Subcutaneous abdominal adipose tissue (tissue), 5 donors: ENCODE measurements around the gene SAPCD1.

Source experiments
- H3K27ac ChIP-seq: one replicate; pipeline ENCODE4 v1.7.0; 2013; ENCODE audit warnings: low read depth, mild to moderate bottlenecking, inconsistent platforms, low read length, moderate library complexity
- H3K27me3 ChIP-seq, 5 donors: one replicate each; pipeline ENCODE4 v1.7.0; 2013; ENCODE audit warnings: low read length in 5 of 5, inconsistent platforms in 1 of 5; ENCODE audit not compliant: control insufficient read depth in 5 of 5, insufficient read depth in 4 of 5
- H3K36me3 ChIP-seq, 5 donors: one replicate each; pipeline ENCODE4 v1.7.0; 2013; ENCODE audit warnings: low read length in 5 of 5; ENCODE audit not compliant: control insufficient read depth in 5 of 5, insufficient read depth in 5 of 5
- H3K4me1 ChIP-seq, 5 donors: one replicate each; pipeline ENCODE4 v1.7.0; 2013; ENCODE audit warnings: low read length in 5 of 5, mild to moderate bottlenecking in 3 of 5, moderate library complexity in 1 of 5; ENCODE audit not compliant: control insufficient read depth in 5 of 5, insufficient read depth in 5 of 5
- H3K4me3 ChIP-seq, 5 donors: one replicate each; pipeline ENCODE4 v1.7.0; 2013; ENCODE audit warnings: low read length in 5 of 5, low read depth in 1 of 5
- H3K9ac ChIP-seq, 5 donors: one replicate each; pipeline ENCODE4 v1.7.0; 2013; ENCODE audit warnings: low read length in 5 of 5, mild to moderate bottlenecking in 4 of 5, moderate library complexity in 3 of 5
- H3K9me3 ChIP-seq, 5 donors: one replicate each; pipeline ENCODE4 v1.7.0; 2013; ENCODE audit warnings: low read length in 5 of 5; ENCODE audit not compliant: control insufficient read depth in 5 of 5
- donor health status: healthy.
- donor health status: healthy.
- donor health status: healthy.
- donor health status: healthy.
- donor health status: healthy.

Gene SAPCD1

GRCh38 chr6:31737315-31737990 lies 25.0 kb upstream of the SAPCD1 start:
- H3K4me1 ChIP-seq: peaks cover 9 to 87% (median 68%) of the 10 kb centered on the region in 5 donors
- peak overlapping the region in 3 of 5 donors; percentile 23 to 48 (median 42) for H3K9ac ChIP-seq
- H3K27ac ChIP-seq: peak overlapping the region; percentile 100
- no peaks in the 10 kb centered on the region for H3K9me3 ChIP-seq
- H3K36me3 ChIP-seq: peaks cover 0 to 19% (median 15%) of the 10 kb centered on the region in 5 donors
- peak overlapping the region in 4 of 5 donors; percentile 19 to 97 (median 88) for H3K4me3 ChIP-seq
- H3K27me3 ChIP-seq: no peaks in the 10 kb centered on the region

GRCh38 chr6:31737991-31738979 lies 24.2 kb upstream of the SAPCD1 start:
- H3K9me3 ChIP-seq: no peaks in the 10 kb centered on the region
- H3K27ac ChIP-seq: peak overlapping the region; percentile 100
- peaks cover 9 to 84% (median 64%) of the 10 kb centered on the region in 5 donors for H3K4me1 ChIP-seq
- peak overlapping the region in 4 of 5 donors; percentile 21 to 48 (median 34) for H3K9ac ChIP-seq
- H3K36me3 ChIP-seq: peaks cover 0 to 13% (median 10%) of the 10 kb centered on the region in 5 donors
- H3K4me3 ChIP-seq: peak overlapping the region in 4 of 5 donors; percentile 19 to 97 (median 32)
- H3K27me3 ChIP-seq: no peaks in the 10 kb centered on the region

- Histone ChIP-seq H3K27me3 (no peaks in the 10 kb centered on the region), H3K4me3 (peak within 1 kb of the TSS; percentile 80 to 94 (median 85)), H3K9ac (peak within 1 kb of the TSS; percentile 68 to 86 (median 76)), H3K27ac (peak within 1 kb of the TSS; percentile 49), H3K36me3 (no peaks in the 10 kb centered on the region), H3K9me3 (no peaks in the 10 kb centered on the region), H3K4me1 (peaks cover 4 to 68% (median 49%) of the 10 kb centered on the region in 5 donors)
Observed at GRCh38 chr6:31739639-31740396, 22.6 kb upstream of the SAPCD1 start, which contains the start of gene MSH5. TSS of gene MSH5 (plus strand) at chr6:31740005. CDS start at chr6:31740467, 462 bp downstream.

GRCh38 chr6:31740397-31741223 lies 21.8 kb upstream of the SAPCD1 start:
- Histone ChIP-seq H3K9ac (peak overlapping the region; percentile 68 to 86 (median 76)), H3K36me3 (no peaks in the 10 kb centered on the region), H3K4me3 (peak overlapping the region; percentile 80 to 94 (median 85)), H3K27ac (peak overlapping the region; percentile 49), H3K4me1 (peaks cover 4 to 60% (median 41%) of the 10 kb centered on the region in 5 donors), H3K27me3 (no peaks in the 10 kb centered on the region), H3K9me3 (no peaks in the 10 kb centered on the region)

- peak overlapping the region; percentile 63 for H3K27ac ChIP-seq
- H3K9me3 ChIP-seq: no peaks in the 10 kb centered on the region
- no peaks in the 10 kb centered on the region for H3K36me3 ChIP-seq
- H3K4me3 ChIP-seq: no peak overlapping the region
- H3K9ac ChIP-seq: no peak overlapping the region
- H3K4me1 ChIP-seq: peaks cover 4 to 54% (median 37%) of the 10 kb centered on the region in 5 donors
- no peaks in the 10 kb centered on the region for H3K27me3 ChIP-seq
Observed at GRCh38 chr6:31741815-31742214, 20.6 kb upstream of the SAPCD1 start.

- Histone ChIP-seq H3K9ac (no peak overlapping the region), H3K27ac (peak overlapping the region; percentile 63), H3K4me1 (peaks cover 8 to 52% (median 36%) of the 10 kb centered on the region in 5 donors), H3K4me3 (no peak overlapping the region), H3K9me3 (no peaks in the 10 kb centered on the region), H3K27me3 (no peaks in the 10 kb centered on the region), H3K36me3 (peaks cover 0 to 3% (median 0%) of the 10 kb centered on the region in 5 donors)
Observed at GRCh38 chr6:31742894-31743293, 19.6 kb upstream of the SAPCD1 start.

GRCh38 chr6:31744422-31744821 lies 18.0 kb upstream of the SAPCD1 start:
- H3K36me3 ChIP-seq: peaks cover 0 to 3% (median 0%) of the 10 kb centered on the region in 5 donors
- H3K9ac ChIP-seq: no peak overlapping the region
- no peaks in the 10 kb centered on the region for H3K9me3 ChIP-seq
- H3K27me3 ChIP-seq: no peaks in the 10 kb centered on the region
- no peak overlapping the region for H3K27ac ChIP-seq
- H3K4me3 ChIP-seq: no peak overlapping the region
- H3K4me1 ChIP-seq: peaks cover 5 to 40% (median 28%) of the 10 kb centered on the region in 5 donors

GRCh38 chr6:31749301-31750036 lies 13.0 kb upstream of the SAPCD1 start:
- Histone ChIP-seq H3K4me3 (no peak overlapping the region), H3K9ac (no peak overlapping the region), H3K4me1 (peaks cover 5 to 14% (median 8%) of the 10 kb centered on the region in 5 donors), H3K9me3 (no peaks in the 10 kb centered on the region), H3K27ac (no peak overlapping the region), H3K27me3 (no peaks in the 10 kb centered on the region), H3K36me3 (peaks cover 0 to 3% (median 0%) of the 10 kb centered on the region in 5 donors)
